ENCODE results near the gene DAGLA.

The DAGLA gene

DNA sequence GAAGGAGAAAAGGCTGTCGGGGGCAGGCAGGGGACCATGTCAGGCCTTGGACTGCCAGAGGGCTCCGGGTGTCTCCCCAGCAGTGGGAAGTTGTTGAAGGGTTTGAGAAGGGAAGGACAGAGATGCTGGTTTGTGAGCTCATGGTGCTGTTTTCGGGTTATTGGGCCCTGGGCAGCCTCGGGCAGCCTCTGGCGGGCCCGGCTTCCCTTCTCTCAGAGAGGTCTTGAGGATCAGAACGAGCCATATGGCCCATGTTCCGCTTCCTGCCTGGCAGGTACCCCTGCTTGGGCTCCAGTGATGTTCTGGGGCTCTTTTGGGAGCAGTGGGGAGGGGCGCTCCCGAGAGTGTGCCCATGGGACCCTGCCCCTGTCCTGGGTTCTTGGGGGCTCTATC lies 82.0 kb downstream of the DAGLA start:
- CTCF ChIA-PET = interaction anchor here (1.0 to 12.8 kb wide), 3 partner anchors 9 to 29 kb away, joined by 3 to 97 read pairs (median 4); no protein-coding TSS in a partner anchor
- TF ChIP-seq, protein P1, sequence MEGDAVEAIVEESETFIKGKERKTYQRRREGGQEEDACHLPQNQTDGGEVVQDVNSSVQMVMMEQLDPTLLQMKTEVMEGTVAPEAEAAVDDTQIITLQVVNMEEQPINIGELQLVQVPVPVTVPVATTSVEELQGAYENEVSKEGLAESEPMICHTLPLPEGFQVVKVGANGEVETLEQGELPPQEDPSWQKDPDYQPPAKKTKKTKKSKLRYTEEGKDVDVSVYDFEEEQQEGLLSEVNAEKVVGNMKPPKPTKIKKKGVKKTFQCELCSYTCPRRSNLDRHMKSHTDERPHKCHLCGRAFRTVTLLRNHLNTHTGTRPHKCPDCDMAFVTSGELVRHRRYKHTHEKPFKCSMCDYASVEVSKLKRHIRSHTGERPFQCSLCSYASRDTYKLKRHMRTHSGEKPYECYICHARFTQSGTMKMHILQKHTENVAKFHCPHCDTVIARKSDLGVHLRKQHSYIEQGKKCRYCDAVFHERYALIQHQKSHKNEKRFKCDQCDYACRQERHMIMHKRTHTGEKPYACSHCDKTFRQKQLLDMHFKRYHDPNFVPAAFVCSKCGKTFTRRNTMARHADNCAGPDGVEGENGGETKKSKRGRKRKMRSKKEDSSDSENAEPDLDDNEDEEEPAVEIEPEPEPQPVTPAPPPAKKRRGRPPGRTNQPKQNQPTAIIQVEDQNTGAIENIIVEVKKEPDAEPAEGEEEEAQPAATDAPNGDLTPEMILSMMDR (IDR thresholded peaks at IDR 0.05; ENCODE audit: insufficient read depth, low read length, missing control alignments) = no peak
- no peak overlapping the region for H3K4me3 ChIP-seq (ENCODE audit: low read depth, low read length)
- POLR2A ChIA-PET = no interaction called here
- DNase-seq (ENCODE audit: low read depth, low spot score) = no peak

DNA sequence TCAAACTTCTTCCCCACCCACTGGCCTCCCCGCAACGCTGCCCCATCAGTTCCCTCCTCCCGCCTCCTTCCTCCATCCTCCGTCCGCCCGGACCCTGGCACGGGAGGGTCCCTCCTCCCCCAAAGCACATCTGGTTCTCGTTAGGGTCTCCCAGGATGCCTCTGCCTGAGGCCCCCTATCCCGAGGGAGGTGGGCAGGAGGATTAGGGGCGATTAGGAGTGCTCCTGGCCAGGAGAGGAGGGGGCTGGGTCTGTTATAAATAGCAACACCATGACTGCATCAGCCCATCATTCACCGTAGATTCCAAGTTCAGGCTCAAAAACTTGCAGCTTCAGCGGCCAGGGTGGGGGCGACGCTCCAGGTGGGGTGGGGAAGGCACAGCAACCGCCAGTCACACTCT lies 82.6 kb downstream of the DAGLA start:
- no peak for DNase-seq (ENCODE audit: low read depth, low spot score)
- H3K4me3 ChIP-seq (ENCODE audit: low read depth, low read length) = no peak overlapping the region
- TF ChIP-seq, protein P1 (IDR thresholded peaks at IDR 0.05; ENCODE audit: insufficient read depth, low read length, missing control alignments) = no peak
- POLR2A ChIA-PET = no interaction called here
- CTCF ChIA-PET = interaction anchor here (1.0 to 12.8 kb wide), 3 partner anchors 9 to 14 kb away, joined by 3 to 97 read pairs (median 14); no protein-coding TSS in a partner anchor

DNA sequence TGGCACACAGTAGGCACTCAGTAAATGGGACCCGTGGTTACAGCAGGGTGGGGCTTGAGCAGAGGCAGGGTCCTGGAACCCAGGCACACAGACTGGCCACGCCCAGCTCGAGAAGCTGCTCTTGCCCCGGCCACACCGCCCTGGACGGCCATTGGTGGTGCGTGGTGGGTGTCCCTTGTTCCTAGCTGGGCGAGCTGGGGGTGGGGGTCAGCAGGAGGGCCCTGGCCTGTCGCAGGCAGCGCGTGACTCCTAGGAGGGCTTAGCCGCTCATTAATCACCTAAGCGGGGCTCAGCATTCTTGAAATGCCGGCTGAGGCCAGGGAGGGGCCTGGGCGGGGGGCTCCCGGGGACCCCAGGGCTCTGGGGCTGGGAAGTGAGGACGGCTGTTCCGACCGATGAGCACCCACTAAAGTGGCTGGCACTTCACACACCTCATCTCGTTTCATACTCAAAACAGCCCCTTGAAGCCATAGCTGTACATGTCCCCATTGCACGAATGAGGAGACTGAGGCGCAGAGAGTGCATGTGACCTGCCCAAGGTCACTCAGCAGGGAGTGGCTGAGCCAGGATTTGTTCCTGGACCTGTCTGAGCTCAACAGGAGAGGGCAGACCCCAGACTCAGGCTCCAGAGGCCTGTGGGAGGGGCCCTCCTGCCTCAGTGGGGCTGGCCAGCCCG lies 83.9 kb downstream of the DAGLA start:
- ChIA-PET CTCF (interaction anchor here (0.9 to 12.8 kb wide), 8 partner anchors 8 to 342 kb away, joined by 3 to 97 read pairs (median 6); partner anchors contain the start of gene MYRF), POLR2A (no interaction called here)
- no peak overlapping the region for H3K4me3 ChIP-seq (ENCODE audit: low read depth, low read length)
- TF ChIP-seq, protein P1 (IDR thresholded peaks at IDR 0.05; ENCODE audit: insufficient read depth, low read length, missing control alignments) = no peak
- no peak for DNase-seq (ENCODE audit: low read depth, low spot score)

DNA sequence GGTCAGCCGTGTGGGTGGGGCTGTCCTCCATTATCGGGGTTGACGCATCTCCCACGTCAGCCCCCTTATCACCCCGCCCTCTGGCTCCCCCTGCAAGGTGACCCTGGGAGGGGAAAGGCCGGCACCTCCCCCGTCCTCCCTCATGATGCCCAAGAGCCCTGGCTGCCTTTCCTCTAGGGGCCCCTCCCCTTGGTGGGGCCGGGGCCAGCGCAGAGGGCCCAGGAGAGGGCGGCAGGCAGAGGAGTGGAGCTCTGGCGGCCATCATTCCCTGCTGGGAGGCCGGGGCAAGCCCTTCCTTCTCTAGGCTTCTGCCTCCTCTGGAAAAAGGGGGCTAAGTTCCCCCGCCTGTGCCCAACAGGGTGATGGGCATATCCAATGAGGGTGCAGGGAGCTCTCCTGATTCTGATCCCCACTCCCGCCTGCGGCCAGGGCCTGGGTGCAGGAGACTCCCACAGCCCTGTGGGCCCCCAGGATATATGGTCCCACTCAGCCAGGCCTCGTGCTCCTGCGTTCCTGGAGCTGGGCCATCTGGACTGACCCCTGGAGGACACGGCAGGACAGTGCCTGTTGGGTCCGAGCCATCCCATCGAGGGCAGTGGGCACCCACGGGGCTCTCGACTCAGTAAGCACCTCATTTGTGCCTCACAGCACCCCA lies 84.5 kb downstream of the DAGLA start:
- CTCF ChIA-PET = interaction anchor here (0.8 to 12.8 kb wide), 10 partner anchors 9 to 343 kb away, joined by 3 to 97 read pairs (median 4); partner anchors contain the start of gene MYRF
- no peak overlapping the region for H3K4me3 ChIP-seq (ENCODE audit: low read depth, low read length)
- POLR2A ChIA-PET = no interaction called here
- TF ChIP-seq, protein P1 (IDR thresholded peaks at IDR 0.05; ENCODE audit: insufficient read depth, low read length, missing control alignments) = no peak
- no peak for DNase-seq (ENCODE audit: low read depth, low spot score)

DNA sequence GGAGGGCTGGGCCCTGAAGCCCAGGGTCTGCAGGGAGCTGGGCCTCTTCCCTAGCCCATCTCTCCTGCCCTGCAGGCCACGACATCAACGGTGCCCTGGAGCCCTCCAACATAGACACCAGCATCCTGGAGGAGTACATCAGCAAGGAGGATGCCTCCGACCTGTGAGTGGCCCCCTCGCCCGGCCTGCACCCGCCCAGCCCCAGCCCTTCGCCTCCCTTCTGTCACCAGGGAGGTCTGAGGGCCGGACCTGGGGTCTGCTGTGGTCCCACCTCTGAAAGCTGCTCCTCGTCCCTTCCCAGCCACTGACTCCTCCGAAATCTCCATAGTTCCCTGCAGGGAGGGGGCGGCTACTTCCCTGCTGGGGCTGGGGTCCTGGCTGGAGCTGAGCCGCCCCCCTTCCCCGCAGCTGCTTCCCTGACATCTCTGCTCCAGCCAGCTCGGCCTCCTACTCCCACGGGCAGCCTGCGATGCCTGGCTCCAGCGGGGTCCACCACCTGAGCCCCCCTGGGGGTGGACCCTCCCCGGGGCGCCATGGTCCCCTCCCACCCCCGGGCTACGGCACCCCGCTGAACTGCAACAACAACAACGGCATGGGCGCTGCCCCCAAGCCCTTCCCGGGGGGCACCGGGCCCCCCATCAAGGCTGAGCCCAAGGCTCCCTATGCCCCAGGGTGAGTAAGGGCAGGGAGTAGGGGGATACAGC lies 85.5 kb downstream of the DAGLA start:
- no peak overlapping the region for H3K4me3 ChIP-seq (ENCODE audit: low read depth, low read length)
- TF ChIP-seq, protein P1 (IDR thresholded peaks at IDR 0.05; ENCODE audit: insufficient read depth, low read length, missing control alignments) = no peak
- POLR2A ChIA-PET = no interaction called here
- CTCF ChIA-PET = interaction anchor here (0.8 to 12.8 kb wide), 8 partner anchors 10 to 342 kb away, joined by 3 to 97 read pairs (median 6); partner anchors contain the start of gene MYRF
- no peak for DNase-seq (ENCODE audit: low read depth, low spot score)
